ENCODE measurements around the gene CST9. TPM values are rescaled to one million over a fixed set of nuclear protein-coding genes. Genes with fewer than 3 reads are reported as not detected.

CST9 gene
- total and polyA plus RNA-seq, 2 of the 13 experiments (the other 11 are each of a cell fraction or from before 2014, with no cell fraction given) = 0.07 TPM; not detected in 1

DNA sequence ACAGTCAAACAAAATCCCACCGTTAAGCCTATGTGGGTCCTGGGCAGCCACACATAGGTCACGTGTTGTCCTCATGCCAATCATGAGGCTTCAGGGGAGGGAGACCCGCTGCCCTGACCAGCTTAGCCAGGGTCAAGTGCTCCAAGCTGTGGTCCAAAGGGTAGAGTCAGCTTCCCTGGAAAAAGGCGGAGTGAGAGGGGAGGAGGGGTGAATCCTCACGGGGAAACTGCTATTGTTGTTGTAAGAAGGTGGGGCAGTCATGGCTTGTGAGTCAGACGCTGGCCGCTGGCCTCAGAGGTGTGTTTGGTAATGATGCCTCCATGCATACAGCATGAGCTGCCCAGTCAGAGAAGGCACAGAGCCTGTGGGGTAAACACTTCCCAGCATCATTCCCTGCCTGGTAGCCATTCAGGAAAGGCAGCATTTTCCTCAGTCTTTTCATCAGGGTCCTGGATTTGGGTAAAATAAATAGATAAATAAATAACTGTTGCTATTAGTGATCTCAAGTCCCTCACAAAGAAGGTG is 23.4 kb upstream of the CST9 start (continued):
- TF ChIP-seq, protein P1, sequence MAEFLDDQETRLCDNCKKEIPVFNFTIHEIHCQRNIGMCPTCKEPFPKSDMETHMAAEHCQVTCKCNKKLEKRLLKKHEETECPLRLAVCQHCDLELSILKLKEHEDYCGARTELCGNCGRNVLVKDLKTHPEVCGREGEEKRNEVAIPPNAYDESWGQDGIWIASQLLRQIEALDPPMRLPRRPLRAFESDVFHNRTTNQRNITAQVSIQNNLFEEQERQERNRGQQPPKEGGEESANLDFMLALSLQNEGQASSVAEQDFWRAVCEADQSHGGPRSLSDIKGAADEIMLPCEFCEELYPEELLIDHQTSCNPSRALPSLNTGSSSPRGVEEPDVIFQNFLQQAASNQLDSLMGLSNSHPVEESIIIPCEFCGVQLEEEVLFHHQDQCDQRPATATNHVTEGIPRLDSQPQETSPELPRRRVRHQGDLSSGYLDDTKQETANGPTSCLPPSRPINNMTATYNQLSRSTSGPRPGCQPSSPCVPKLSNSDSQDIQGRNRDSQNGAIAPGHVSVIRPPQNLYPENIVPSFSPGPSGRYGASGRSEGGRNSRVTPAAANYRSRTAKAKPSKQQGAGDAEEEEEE (CRISPR knock-in tag; IDR thresholded peaks at IDR 0.05; ENCODE audit: borderline replicate concordance) = no peak
- TF ChIP-seq CAMTA2 (CRISPR knock-in tag; IDR thresholded peaks at IDR 0.05; ENCODE audit: borderline replicate concordance) (no peak), ZSCAN29 (CRISPR knock-in tag; conservative IDR thresholded peaks at IDR 0.05) (no peak), ZNF841 (CRISPR knock-in tag; IDR thresholded peaks at IDR 0.05; ENCODE audit: borderline replicate concordance) (no peak), FIP1L1 (IDR thresholded peaks at IDR 0.05; ENCODE audit: borderline replicate concordance, insufficient read depth, low read depth, low read length) (no peak), ZC3H4 (CRISPR knock-in tag; IDR thresholded peaks at IDR 0.05; ENCODE audit: borderline replicate concordance) (no peak), ATF1 (CRISPR knock-in tag; IDR thresholded peaks at IDR 0.05) (no peak), HOXD1 (CRISPR knock-in tag; IDR thresholded peaks at IDR 0.05) (peak; percentile 56), ZNF430 (CRISPR knock-in tag; IDR thresholded peaks at IDR 0.05) (peak; percentile 94), ZNF34 (CRISPR knock-in tag; IDR thresholded peaks at IDR 0.05; ENCODE audit: borderline replicate concordance) (no peak), KLF16 (CRISPR knock-in tag; IDR thresholded peaks at IDR 0.05) (peak in 1 of 2 experiments; percentile 96; a peak in 1 of 4 replicates), TARDBP (CRISPR knock-in tag; IDR thresholded peaks at IDR 0.05) (peak; percentile 92), EHMT2 (IDR thresholded peaks at IDR 0.05; ENCODE audit: borderline replicate concordance, low read depth, low read length) (peak; percentile 68; the same call in 1 of the 2 replicates), ZNF333 (CRISPR knock-in tag; IDR thresholded peaks at IDR 0.05; ENCODE audit: borderline replicate concordance) (no peak), CC2D1A (CRISPR knock-in tag; IDR thresholded peaks at IDR 0.05) (no peak), TOE1 (CRISPR knock-in tag; IDR thresholded peaks at IDR 0.05) (no peak), POGZ (CRISPR knock-in tag; IDR thresholded peaks at IDR 0.05) (peak; percentile 88), EZH2 (conservative IDR thresholded peaks at IDR 0.05; ENCODE audit: low read depth, low read length) (no peak), ARNT (IDR thresholded peaks at IDR 0.05) (no peak), PAF1 (CRISPR knock-in tag; IDR thresholded peaks at IDR 0.05) (0 out of 2 replicates have a peak, but pooled peaks have one; percentile 56)
- TF ChIP-seq, protein P2, sequence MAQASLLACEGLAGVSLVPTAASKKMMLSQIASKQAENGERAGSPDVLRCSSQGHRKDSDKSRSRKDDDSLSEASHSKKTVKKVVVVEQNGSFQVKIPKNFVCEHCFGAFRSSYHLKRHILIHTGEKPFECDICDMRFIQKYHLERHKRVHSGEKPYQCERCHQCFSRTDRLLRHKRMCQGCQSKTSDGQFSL (CRISPR knock-in tag; IDR thresholded peaks at IDR 0.05) = no peak
- TF ChIP-seq, protein P3, sequence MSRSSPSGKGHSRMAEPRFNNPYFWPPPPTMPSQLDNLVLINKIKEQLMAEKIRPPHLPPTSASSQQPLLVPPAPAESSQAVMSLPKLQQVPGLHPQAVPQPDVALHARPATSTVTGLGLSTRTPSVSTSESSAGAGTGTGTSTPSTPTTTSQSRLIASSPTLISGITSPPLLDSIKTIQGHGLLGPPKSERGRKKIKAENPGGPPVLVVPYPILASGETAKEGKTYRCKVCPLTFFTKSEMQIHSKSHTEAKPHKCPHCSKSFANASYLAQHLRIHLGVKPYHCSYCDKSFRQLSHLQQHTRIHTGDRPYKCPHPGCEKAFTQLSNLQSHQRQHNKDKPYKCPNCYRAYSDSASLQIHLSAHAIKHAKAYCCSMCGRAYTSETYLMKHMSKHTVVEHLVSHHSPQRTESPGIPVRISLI (CRISPR knock-in tag; IDR thresholded peaks at IDR 0.05; ENCODE audit: borderline replicate concordance) = 0 out of 2 replicates have a peak, but pooled peaks have one; percentile 23
- TF ChIP-seq, protein P4, sequence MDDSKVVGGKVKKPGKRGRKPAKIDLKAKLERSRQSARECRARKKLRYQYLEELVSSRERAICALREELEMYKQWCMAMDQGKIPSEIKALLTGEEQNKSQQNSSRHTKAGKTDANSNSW (CRISPR knock-in tag; IDR thresholded peaks at IDR 0.05; ENCODE audit: borderline replicate concordance) = peak; percentile 81; the same call in 1 of the 2 replicates
- TF ChIP-seq, protein P5, sequence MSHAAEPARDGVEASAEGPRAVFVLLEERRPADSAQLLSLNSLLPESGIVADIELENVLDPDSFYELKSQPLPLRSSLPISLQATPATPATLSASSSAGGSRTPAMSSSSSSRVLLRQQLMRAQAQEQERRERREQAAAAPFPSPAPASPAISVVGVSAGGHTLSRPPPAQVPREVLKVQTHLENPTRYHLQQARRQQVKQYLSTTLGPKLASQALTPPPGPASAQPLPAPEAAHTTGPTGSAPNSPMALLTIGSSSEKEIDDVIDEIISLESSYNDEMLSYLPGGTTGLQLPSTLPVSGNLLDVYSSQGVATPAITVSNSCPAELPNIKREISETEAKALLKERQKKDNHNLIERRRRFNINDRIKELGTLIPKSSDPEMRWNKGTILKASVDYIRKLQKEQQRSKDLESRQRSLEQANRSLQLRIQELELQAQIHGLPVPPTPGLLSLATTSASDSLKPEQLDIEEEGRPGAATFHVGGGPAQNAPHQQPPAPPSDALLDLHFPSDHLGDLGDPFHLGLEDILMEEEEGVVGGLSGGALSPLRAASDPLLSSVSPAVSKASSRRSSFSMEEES (CRISPR knock-in tag; IDR thresholded peaks at IDR 0.05) = peak; percentile 96
- TF ChIP-seq, protein P6, sequence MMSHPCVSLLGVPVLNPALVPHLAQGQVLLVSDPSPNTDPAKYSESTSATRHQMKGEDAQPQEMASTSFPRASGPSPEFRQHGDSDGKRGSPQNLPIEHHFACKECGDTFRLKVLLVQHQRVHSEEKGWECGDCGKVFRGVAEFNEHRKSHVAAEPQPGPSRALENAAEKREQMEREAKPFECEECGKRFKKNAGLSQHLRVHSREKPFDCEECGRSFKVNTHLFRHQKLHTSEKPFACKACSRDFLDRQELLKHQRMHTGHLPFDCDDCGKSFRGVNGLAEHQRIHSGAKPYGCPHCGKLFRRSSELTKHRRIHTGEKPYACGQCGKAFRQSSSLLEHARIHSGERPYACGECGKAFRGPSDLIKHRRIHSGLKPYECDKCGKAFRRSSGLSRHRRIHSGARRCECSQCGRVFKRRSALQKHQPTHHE (CRISPR knock-in tag; IDR thresholded peaks at IDR 0.05; ENCODE audit: borderline replicate concordance) = no peak; the same call in 1 of the 2 replicates

Data from HepG2 (cell line).